ENCODE measurements around the gene PFN2.
"Not testable (repeated sequence)": the region's sequence is repeated elsewhere in the genome, so short reads cannot be mapped to it uniquely, and the experiment has no call there.

The PFN2 gene

GRCh38 chr3:149942409-149942808 lies 28.3 kb downstream of the PFN2 start:
- Histone ChIP-seq H3K9ac (no peak overlapping the region), H3K36me3 (ENCODE audit: control insufficient read depth, insufficient read depth, low read length) (no peaks in the 10 kb centered on the region), H3K79me2 (peaks cover 10% of the 10 kb centered on the region), H3K27me3 (ENCODE audit: control insufficient read depth, insufficient read depth, low read length) (no peaks in the 10 kb centered on the region), H3K4me1 (no peaks in the 10 kb centered on the region), H3K4me2 (ENCODE audit: low read length) (no peak overlapping the region), H3K27ac (no peak overlapping the region), H3K4me3 (ENCODE audit: low read depth, low read length) (no peak overlapping the region), H3K9me3 (ENCODE audit: control insufficient read depth, low read length) (no peaks in the 10 kb centered on the region), H2AFZ (no peak overlapping the region)
- no peak for TF ChIP-seq CTCF (IDR thresholded peaks at IDR 0.05)

GRCh38 chr3:149941946-149942345 lies 28.7 kb downstream of the PFN2 start:
- peaks cover under 1% of the 10 kb centered on the region for H3K4me1 ChIP-seq
- H3K9ac ChIP-seq, result no peak overlapping the region
- peaks cover 15% of the 10 kb centered on the region for H3K79me2 ChIP-seq
- no peak overlapping the region for H3K4me3 ChIP-seq (ENCODE audit: low read depth, low read length)
- no peaks in the 10 kb centered on the region for H3K27me3 ChIP-seq (ENCODE audit: control insufficient read depth, insufficient read depth, low read length)
- H3K9me3 ChIP-seq (ENCODE audit: control insufficient read depth, low read length), result no peaks in the 10 kb centered on the region
- H2AFZ ChIP-seq, result no peak overlapping the region
- no peak for TF ChIP-seq CTCF (IDR thresholded peaks at IDR 0.05)
- H3K4me2 ChIP-seq (ENCODE audit: low read length), result no peak overlapping the region
- H3K27ac ChIP-seq, result no peak overlapping the region
- no peaks in the 10 kb centered on the region for H3K36me3 ChIP-seq (ENCODE audit: control insufficient read depth, insufficient read depth, low read length)

- H3K36me3 ChIP-seq (ENCODE audit: control insufficient read depth, insufficient read depth, low read length), result no peaks in the 10 kb centered on the region
- no peak overlapping the region for H2AFZ ChIP-seq
- peaks cover 3% of the 10 kb centered on the region for H3K4me1 ChIP-seq
- no peaks in the 10 kb centered on the region for H3K27me3 ChIP-seq (ENCODE audit: control insufficient read depth, insufficient read depth, low read length)
- H3K4me3 ChIP-seq (ENCODE audit: low read depth, low read length), result no peak overlapping the region
- no peaks in the 10 kb centered on the region for H3K9me3 ChIP-seq (ENCODE audit: control insufficient read depth, low read length)
- peaks cover 18% of the 10 kb centered on the region for H3K79me2 ChIP-seq
- TF ChIP-seq CTCF (IDR thresholded peaks at IDR 0.05), result no peak
- no peak overlapping the region for H3K4me2 ChIP-seq (ENCODE audit: low read length)
- H3K9ac ChIP-seq, result no peak overlapping the region
- no peak overlapping the region for H3K27ac ChIP-seq
Measured at GRCh38 chr3:149941186-149941585, 29.5 kb downstream of the PFN2 start.

GRCh38 chr3:149938392-149939055 lies 32.2 kb downstream of the PFN2 start:
- not testable (repeated sequence) for H3K9me3 ChIP-seq (ENCODE audit: control insufficient read depth, low read length); H3K4me1 ChIP-seq; H3K27ac ChIP-seq; H3K4me2 ChIP-seq (ENCODE audit: low read length); H3K4me3 ChIP-seq (ENCODE audit: low read depth, low read length); H3K27me3 ChIP-seq (ENCODE audit: control insufficient read depth, insufficient read depth, low read length); H3K36me3 ChIP-seq (ENCODE audit: control insufficient read depth, insufficient read depth, low read length); H3K79me2 ChIP-seq; H2AFZ ChIP-seq; H3K9ac ChIP-seq

GRCh38 chr3:149936812-149937230 lies 33.9 kb downstream of the PFN2 start:
- Histone ChIP-seq H3K27me3 (ENCODE audit: control insufficient read depth, insufficient read depth, low read length) (no peaks in the 10 kb centered on the region), H2AFZ (no peak overlapping the region), H3K4me3 (ENCODE audit: low read depth, low read length) (no peak overlapping the region), H3K4me1 (peaks cover 3% of the 10 kb centered on the region), H3K79me2 (peaks cover 9% of the 10 kb centered on the region), H3K9me3 (ENCODE audit: control insufficient read depth, low read length) (no peaks in the 10 kb centered on the region), H3K9ac (no peak overlapping the region), H3K36me3 (ENCODE audit: control insufficient read depth, insufficient read depth, low read length) (no peaks in the 10 kb centered on the region), H3K27ac (no peak overlapping the region), H3K4me2 (ENCODE audit: low read length) (no peak overlapping the region)
- peak; percentile 74 for TF ChIP-seq CTCF (IDR thresholded peaks at IDR 0.05)

All from parathyroid adenoma (tissue), 2 donors.